K562 (cell line): Measurements from ENCODE around the gene DLGAP5. TPM values are rescaled to one million over a fixed set of nuclear protein-coding genes. Genes with fewer than 3 reads are reported as not detected.

Experiments
- CBX3 ChIP-seq, 2 experiments: IDR thresholded peaks; 1 replicate in 1 of 2; 2 replicates in 1 of 2; pipeline ENCODE4 v1.6.1; 2012; ENCODE audit warnings: inconsistent platforms in 2 of 2, low read length in 2 of 2, borderline replicate concordance in 1 of 2, control low read depth in 1 of 2
- HMG20A ChIP-seq: fragments of 450-650 bp; formaldehyde crosslinking; conservative IDR thresholded peaks from 2 replicates; pipeline ENCODE4 v1.4.0; 2020; ENCODE audit warnings: mild to moderate bottlenecking, mixed read lengths
- HMG20B ChIP-seq: fragments of 250-450 bp; sonication (Bioruptor Pico); IDR thresholded peaks from 2 replicates; pipeline ENCODE4 v1.5.0; 2021; ENCODE audit warnings: mild to moderate bottlenecking
- MECOM ChIP-seq: fragments of 250-450 bp; sonication (Bioruptor Pico); IDR thresholded peaks from 2 replicates; pipeline ENCODE4 v1.8.0; 2022; ENCODE audit warnings: inconsistent platforms
- MEIS2 ChIP-seq: fragments of 450-650 bp; IDR thresholded peaks from 2 replicates; pipeline ENCODE4 v1.6.1; 2014; ENCODE audit warnings: mild to moderate bottlenecking; ENCODE audit not compliant: partially characterized antibody
- POLR2AphosphoS5 ChIP-seq: IDR thresholded peaks from 2 replicates; pipeline ENCODE4 v1.6.1; 2011; ENCODE audit warnings: mild to moderate bottlenecking, low read depth, low read length, moderate library complexity; ENCODE audit not compliant: control insufficient read depth, insufficient read depth
- SNRNP70 ChIP-seq: fragments of 200-400 bp; formaldehyde crosslinking; optimal IDR thresholded peaks from 2 replicates; pipeline ENCODE3; 2017; ENCODE audit warnings: low read depth, low read length
- XRCC3 ChIP-seq: fragments of 450-650 bp; IDR thresholded peaks from 2 replicates; pipeline ENCODE4 v1.6.1; 2017; ENCODE audit warnings: mild to moderate bottlenecking, moderate library complexity
- polyA plus RNA-seq, 8 experiments: library from polyadenylated mRNA; depleted of rRNA in 4 of 8; stranded (reverse) in 5 of 8; unstranded in 3 of 8; fragments of >200 nt; fragmentation: Nextera tagmentation in 2 of 8; fragmentation: Illumina TruSeq in 1 of 8; extraction: Ambion mirVana in 2 of 8; extraction: Trizol in 1 of 8; gene quantifications; 2 replicates each; pipeline versions ENCODE4 v1.2.1 to v1.2.3, GENCODE V29; 2011 to 2014; ENCODE audit warnings: inconsistent platforms in 1 of 8, missing spikeins in 1 of 8
- total RNA-seq, 7 experiments: library from RNA; depleted of rRNA in 6 of 7; stranded (reverse); fragments of >200 nt in 6 of 7; fragmentation: Illumina TruSeq in 2 of 7; extraction: Trizol in 2 of 7; gene quantifications; 2 replicates each; pipeline versions ENCODE4 v1.2.1 to v1.2.3, GENCODE V29; 2011 to 2021; ENCODE audit warnings: low replicate concordance in 1 of 7
- TF ChIP-seq, protein P1 (sequence below), 2 experiments: IDR thresholded peaks; 2 replicates each; pipeline ENCODE4 v1.6.1; 2011; ENCODE audit warnings: borderline replicate concordance in 1 of 2, control low read depth in 1 of 2, low read depth in 1 of 2, low read length in 1 of 2, mild to moderate bottlenecking in 1 of 2, mixed read lengths in 1 of 2, moderate library complexity in 1 of 2; ENCODE audit not compliant: insufficient read depth in 1 of 2, insufficient read length in 1 of 2, poor library complexity in 1 of 2, severe bottlenecking in 1 of 2; ENCODE audit errors: extremely low read depth in 1 of 2
- TF ChIP-seq, protein P2 (sequence below), 2 experiments: fragments of 450-650 bp in 1 of 2; sonication (generic) in 1 of 2; formaldehyde crosslinking in 1 of 2; IDR thresholded peaks in 1 of 2; conservative IDR thresholded peaks in 1 of 2; 2 replicates each; pipeline versions ENCODE4 v1.6.1 to v1.8.1; 2016 to 2023; ENCODE audit warnings: mild to moderate bottlenecking in 2 of 2, moderate library complexity in 2 of 2, inconsistent platforms in 1 of 2, missing genetic modification reagents in 1 of 2
- TF ChIP-seq, protein P3 (sequence below): fragments of 200-800 bp; sonication (Bioruptor generic); IDR thresholded peaks from 2 replicates; pipeline ENCODE4 v1.6.1; 2017; ENCODE audit warnings: missing genetic modification characterization, missing compliant biosample characterization

The DLGAP5 gene
- total and polyA plus RNA-seq, 9 of the 15 experiments (the other 6 are each of a cell fraction or from before 2014, with no cell fraction given) = 39.1 to 80.0 (median 59.9) TPM

DNA sequence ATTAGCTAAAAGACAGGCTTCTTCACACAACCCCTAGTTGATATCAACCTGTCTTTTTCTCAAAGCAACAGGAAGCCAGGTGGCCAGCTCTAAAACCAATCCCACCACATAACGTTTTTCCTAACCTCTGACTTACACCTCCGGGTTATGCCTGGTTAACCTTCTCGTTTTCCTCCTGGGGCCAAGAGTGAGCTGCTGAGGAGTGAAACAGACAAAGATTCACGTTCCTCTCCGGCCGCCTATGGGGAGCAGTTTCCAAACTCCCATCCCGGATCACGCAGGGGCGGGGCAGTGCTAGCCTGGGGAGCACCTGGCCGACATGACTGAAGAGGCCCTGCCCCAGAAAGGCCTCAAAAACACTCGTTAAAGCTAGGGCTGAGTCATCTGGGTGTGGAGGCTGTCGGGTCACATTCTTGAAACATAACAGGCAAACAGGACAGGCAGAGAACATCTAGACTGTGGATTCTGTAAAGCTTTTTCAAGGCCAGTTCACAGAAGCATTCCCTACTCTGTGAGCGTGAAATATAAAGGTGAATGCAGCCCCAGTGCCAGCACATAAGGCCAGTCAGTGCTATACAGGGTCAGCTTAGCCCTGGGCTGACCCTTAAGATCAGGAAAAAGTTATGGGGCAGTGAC is 88.3 kb downstream of the DLGAP5 start (continued):
- TF ChIP-seq, protein P1, sequence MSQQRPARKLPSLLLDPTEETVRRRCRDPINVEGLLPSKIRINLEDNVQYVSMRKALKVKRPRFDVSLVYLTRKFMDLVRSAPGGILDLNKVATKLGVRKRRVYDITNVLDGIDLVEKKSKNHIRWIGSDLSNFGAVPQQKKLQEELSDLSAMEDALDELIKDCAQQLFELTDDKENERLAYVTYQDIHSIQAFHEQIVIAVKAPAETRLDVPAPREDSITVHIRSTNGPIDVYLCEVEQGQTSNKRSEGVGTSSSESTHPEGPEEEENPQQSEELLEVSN (IDR thresholded peaks at IDR 0.05; ENCODE audit: borderline replicate concordance in 1 of 2, extremely low read depth in 1 of 2, insufficient read depth in 1 of 2, insufficient read length in 1 of 2, low read depth in 1 of 2, low read length in 1 of 2, poor library complexity in 1 of 2, severe bottlenecking in 1 of 2) = peak; percentile 42 to 53
- TF ChIP-seq, protein P2, sequence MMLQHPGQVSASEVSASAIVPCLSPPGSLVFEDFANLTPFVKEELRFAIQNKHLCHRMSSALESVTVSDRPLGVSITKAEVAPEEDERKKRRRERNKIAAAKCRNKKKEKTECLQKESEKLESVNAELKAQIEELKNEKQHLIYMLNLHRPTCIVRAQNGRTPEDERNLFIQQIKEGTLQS (IDR thresholded peaks at IDR 0.05) = peak; percentile 90
- TF ChIP-seq, protein P2 (CRISPR knock-in tag; conservative IDR thresholded peaks at IDR 0.05) = no peak
- TF ChIP-seq POLR2AphosphoS5 = peak; percentile 48; the same call in 1 of the 2 replicates
- TF ChIP-seq XRCC3 = no peak
- no peak for TF ChIP-seq HMG20B (CRISPR knock-in tag)
- TF ChIP-seq MEIS2 = peak; percentile 40
- TF ChIP-seq, protein P3, sequence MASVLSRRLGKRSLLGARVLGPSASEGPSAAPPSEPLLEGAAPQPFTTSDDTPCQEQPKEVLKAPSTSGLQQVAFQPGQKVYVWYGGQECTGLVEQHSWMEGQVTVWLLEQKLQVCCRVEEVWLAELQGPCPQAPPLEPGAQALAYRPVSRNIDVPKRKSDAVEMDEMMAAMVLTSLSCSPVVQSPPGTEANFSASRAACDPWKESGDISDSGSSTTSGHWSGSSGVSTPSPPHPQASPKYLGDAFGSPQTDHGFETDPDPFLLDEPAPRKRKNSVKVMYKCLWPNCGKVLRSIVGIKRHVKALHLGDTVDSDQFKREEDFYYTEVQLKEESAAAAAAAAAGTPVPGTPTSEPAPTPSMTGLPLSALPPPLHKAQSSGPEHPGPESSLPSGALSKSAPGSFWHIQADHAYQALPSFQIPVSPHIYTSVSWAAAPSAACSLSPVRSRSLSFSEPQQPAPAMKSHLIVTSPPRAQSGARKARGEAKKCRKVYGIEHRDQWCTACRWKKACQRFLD (CRISPR knock-in tag) = 0 out of 2 replicates have a peak, but pooled peaks have one; percentile 46
- peak in 1 of 2 experiments; percentile 24; a peak in 1 of 3 replicates for TF ChIP-seq CBX3 (IDR thresholded peaks at IDR 0.05; ENCODE audit: borderline replicate concordance in 1 of 2, low read length in 2 of 2)
- TF ChIP-seq HMG20A (CRISPR knock-in tag) = no peak
- no peak for TF ChIP-seq MECOM (CRISPR knock-in tag)
- no peak for TF ChIP-seq SNRNP70
